T1000 (cell line): ENCODE results near the gene AMBRA1.

Experiments used
- DNase-seq: peaks from one replicate; lab custom pipeline; 2025; ENCODE audit warnings: mixed read lengths; lab: John Stamatoyannopoulos, UW

AMBRA1 gene

DNA sequence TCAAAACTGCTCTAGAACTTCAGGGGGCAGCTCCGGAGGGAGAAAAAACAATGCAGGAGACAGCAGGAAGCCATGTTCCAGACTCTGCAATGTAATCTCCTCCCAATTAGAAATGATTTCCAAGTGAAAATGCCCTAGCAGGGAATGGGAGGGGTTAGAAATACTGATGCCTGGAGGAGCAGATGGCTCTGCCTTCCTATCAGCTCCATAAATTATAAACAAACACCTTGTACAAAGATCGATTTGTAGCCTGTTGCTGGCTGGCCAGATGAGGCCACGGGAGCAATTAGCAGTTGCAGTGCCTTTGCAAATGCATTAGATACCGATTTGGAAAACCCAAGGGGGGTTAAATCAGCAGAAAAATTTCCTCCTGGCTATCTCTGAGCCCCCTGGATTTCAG lies 155.6 kb downstream of the AMBRA1 start:
- DNase-seq, result no peak

DNA sequence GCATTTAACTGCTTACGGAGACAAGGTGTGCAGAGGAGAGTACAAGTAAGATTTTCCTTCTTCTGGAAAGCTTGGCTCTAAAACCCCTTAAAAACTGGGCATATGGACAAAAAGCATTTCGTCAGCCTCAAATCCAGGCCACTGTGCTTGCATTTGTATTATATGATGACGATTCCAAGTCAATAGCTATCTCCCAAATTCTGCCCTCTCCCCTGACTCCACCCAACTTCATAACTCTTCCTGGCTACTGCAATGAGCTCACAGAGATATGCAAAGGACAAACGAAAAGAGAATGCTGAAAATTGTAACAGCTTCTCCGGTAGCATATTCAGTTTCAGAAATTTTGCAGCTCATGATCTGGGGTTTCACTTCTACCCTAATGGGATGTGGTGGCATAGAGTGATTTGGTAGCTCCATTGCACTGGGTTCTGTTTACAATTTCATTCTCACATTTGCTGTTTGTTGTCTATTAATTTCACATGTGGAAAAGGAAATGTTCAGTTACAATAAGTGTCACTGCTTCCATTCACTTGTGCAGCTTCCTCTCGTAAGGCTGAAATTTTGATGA lies 156.6 kb downstream of the AMBRA1 start:
- DNase-seq, result no peak

DNA sequence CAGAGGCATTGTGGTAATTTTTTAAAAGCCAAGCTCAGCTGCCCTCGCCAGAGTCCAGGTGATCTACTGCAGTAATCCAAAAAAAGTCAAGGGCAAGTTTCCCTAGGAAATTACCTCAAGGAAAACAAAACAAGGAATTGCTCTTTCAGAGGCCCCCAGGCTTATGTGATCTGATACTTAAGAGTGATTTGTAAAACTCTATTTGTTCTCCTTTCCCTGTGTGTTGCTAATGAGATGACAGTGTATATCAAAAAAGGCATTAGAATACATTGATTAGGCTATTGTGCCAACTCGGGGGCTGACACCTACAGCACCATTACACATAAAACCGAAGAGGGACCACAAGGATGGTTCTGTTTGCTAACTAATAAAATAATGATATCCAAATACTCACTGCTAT lies 157.7 kb downstream of the AMBRA1 start:
- DNase-seq, result no peak

DNA sequence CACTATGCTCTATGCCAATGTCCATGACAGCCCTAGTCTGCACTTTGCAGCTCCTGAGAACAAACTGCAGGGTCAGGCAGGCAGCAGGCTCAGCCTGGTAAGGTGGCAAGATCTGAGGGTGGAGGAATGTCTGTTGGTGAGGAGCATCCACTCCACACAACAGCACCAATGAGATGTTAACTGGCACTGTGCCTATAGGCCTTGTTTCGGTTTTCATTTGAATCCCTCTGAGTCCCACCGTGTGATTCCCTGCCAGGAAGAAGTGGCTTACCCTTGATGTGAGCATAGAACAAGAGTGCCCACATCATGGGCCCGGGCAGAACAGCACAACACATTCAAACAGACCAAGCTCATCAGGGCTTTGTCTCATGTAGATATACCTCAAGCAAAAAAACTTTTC lies 158.1 kb downstream of the AMBRA1 start:
- no peak for DNase-seq

DNA sequence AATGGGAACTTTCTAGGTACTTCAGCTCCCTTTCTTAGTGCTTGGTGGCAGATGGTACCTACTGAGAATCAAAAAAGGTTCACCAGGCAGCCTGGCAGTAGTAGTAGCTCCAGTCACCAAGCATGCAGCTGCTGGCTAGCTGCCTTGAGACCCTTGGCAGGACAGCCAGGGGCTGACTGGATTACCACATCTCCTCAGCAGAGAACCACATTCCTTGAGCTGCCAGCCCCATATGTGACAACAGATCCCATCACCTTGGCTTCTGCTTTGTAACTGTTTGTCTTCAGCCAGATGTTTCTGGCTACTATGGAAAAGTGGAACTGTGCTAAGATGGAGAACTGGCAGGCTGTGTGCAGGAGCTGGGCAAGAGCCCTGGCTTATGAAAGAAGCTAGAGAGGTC lies 162.6 kb downstream of the AMBRA1 start:
- DNase-seq, result no peak

DNA sequence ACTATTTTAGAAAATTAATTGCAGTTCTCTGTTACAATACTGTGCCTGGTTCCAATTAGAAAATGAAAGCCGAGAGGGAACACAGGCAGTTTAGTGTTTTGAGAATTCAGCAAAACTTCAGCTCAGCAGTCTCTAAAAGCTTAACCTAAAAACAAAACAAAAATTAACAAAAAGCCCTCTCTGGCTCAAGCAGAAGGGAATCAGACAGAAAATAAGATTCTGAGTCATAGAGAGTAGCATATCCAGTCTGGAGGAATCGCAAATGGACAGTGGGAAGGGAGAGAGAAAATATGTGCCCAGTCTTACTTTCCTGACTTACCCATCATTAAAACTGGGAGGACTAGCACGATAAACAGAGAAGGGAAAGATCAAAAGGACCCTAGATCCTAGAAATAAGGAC lies 164.1 kb downstream of the AMBRA1 start:
- DNase-seq, result no peak

DNA sequence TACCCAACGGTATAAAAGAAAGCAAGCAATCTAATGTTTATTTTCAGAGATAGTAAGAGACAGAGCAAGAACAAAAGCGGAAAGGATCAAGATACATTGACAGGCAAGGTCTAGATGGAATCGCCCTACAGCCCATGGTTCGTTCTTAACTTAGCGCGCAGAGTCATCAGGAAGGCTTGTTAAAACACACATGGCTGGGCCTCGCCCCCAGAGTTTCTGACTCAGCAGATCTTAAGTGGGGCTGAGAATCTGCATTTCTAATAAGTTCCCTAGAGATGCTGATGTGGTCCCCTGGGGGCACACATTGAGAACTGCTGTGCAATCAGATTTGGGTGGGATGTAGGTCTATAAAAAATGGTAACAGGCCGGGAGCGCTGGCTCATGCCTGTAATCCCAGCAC lies 166.5 kb downstream of the AMBRA1 start:
- DNase-seq, result no peak

DNA sequence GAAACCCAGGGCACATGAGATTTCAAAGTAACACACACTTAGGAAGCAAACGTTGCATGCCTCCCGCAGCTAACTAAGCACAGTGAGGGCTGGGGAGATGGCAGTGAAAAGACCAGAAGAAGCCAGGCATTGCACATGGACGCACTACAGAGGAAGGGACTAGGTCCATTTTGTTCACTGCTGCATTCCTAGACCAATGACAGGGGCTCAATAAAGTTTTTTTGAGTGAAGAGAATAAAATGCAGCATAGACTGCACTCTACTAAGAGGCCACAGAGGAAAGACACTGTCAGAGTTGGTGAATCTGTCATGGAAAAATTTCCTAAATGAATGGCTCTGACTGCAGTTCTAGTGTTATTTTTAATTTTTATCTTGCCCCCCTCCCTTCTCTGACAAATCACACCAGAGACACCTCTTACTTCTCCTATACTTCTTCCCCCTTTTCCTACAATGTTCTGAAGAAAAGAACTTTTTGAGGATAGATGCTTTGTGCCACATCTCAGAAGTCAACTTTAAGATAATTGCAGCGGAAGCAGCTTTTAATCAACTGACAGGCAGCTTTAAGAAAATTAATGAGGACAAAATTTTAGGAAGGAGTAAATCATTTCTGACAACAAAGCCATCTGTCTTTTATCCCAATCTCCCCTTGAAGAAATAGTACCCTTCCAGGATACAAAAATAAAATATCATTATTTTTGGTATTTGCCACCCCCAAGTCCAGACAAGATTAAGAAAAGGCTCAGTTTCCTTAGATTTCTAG lies 167.4 kb downstream of the AMBRA1 start:
- DNase-seq, result no peak

DNA sequence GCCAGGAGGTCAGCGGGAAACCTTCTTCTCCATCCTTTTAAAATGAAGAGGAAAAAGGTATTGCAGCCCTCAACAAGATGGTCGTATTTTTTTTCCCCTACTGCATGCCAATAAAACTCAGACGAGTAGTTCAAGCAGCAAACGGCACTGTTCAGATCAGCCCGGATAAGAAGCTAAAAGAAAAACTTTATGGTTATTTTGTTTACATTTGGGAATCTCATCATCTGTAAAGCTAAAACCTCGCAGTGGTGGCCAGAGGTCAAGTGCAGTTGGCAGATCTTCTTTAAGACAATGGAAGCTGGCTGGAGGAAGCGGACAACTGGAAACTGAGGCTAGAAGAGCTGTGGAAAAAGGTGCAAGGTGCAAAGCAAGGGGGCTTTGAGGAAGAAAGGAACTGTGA lies 171.2 kb downstream of the AMBRA1 start:
- no peak for DNase-seq

DNA sequence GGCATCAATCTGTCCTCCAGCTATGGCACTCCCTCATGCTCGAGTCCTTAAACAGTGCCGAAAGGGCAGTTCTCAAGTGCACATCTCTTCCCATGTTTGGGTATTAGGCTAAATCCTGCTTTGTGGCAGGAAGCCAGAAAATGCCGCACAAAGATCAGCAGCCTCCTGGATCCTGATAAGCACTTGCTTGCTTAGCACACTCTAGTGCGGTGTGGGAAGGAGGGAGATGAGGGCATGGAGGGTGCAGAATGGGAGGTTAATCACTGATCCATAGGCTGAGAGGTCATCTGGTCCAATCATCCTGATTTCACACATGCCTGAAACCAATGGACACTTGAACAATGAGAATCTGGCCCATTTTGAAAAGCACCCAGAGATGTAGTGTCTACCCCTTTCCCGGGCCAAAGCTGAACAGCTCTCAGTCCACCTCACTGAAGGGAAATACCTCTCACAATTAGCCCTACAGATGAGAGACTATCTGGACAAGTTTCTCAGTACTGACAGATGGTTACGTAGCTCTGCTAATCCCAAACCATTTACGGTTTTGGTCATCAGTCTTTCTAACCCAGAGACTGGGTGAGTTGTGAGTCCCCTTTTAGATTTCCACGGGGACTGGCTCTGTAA lies 172.5 kb downstream of the AMBRA1 start:
- DNase-seq, result no peak

DNA sequence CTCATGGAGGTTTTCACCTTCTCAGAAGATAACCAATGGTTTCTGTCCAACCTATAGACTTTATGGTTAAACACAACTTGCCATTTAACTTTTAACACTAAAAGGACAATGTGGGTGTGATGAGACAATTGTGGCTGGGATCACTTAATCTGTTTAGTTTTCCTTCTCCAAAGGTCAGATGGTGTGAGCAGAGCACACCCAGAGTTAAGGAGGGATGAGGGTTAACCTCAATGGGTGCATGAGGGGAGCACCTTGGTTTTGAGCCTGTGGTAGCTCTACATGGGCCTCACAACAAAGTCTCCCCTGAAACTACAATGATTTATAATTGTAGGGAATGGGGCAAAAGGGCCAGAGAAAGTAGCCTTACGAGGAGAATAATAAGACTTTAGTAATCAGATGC lies 173.3 kb downstream of the AMBRA1 start:
- no peak for DNase-seq

DNA sequence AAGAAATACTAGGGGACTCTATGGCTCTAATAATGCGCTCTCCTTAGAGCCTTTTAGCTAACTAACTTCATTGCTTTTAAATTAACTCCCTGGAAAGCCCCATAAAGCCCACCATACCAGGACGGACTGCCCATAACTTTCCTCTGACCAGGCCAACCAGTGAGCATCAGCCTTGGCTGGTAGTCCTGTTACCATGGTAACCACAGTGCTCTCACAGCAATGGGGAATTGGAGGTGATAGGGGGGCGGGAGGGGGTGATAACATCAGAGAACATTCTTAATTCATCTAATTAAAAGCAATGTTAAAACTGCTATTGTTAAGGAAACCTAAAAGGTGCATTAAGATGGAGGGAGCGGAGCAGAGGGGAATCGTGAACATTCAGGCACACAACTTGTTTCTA lies 175.1 kb downstream of the AMBRA1 start:
- no peak for DNase-seq

DNA sequence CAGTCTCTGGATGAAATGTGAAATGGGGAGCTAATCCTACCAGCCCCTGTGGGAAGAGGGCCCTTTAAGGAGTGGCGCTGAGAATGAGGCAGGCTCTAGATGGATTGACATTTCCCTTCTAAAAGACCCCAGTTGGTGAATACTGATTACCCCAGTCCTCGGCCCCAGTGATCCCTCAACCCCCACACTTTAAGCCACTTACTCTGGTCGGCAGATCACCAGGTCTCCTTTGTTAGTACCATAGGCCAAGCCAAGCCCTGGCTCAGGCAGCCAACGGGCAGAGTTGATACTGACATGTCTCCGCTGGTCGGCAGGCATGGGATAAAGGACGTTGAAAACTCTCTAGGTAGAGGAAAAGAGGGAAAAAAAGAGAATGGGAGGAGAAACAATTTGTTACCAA lies 176.1 kb downstream of the AMBRA1 start:
- DNase-seq, result no peak

DNA sequence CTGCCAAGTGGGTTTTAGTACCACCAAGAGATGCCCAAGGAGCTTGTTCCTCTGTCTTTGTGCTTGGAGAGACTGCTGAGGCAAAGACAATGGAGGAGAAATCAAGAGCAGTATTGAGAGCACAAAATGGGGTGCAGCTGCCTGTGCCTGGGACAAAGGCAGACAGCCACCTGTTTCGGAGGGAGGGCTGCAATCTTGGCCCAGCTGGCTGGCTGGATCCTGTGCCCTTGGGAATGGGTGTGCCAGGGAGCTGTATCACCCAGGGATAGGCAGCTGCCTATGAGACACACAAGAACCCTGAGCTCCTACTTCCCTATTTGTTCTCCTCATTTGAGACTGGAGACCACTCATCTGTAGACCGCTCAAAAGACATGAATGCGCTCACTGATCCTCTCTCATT lies 178.9 kb downstream of the AMBRA1 start:
- no peak for DNase-seq

DNA sequence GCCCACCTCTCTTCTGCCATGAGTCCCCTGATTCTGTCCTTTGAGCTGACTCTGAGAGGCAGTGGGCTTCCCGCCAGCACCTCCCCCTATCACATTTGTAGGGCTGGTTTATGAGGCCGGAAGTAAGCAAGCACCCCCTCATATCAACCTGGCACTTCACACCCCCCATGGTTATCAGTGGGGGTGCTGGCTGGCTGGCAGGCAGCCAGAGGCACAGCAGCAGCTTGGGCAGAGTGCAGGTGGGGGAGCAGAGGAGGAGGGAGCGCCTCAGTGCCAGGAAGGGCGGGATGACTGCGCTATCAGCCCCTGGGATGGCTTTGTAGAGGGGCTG lies 179.4 kb downstream of the AMBRA1 start:
- no peak for DNase-seq

DNA sequence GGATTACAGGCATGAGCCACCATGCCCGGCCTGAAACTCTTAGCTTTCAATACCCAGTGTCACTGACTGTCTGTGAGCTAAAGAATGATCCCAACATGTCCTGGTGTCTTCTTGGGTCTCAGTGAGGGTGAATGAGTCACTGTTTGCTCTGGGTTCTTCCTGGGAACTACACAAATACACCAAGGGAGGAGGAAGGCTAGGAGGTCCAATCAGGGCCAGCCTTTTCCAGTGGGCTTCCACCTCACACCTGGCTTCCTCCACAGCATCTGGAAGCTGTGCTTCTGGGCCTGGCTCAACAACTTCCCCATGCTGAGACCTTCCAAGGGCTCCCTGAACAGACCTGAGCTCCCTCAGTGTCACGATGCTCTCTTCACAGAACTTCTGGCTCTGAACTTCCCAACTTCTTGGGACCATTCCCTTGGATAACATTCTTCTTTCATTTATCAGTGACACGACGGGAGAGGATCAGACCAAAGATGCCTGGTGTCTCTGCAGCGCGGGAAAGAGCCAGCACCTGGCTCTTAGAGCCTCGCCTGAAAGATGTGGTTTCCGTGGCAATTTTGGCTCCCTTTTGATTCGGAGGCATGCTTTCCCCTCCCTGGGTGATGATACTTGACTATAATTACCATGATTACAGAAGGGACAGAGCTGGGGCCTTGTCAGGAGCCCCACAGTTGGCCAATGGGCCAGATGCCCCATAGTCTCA lies 179.9 kb downstream of the AMBRA1 start:
- DNase-seq, result no peak

DNA sequence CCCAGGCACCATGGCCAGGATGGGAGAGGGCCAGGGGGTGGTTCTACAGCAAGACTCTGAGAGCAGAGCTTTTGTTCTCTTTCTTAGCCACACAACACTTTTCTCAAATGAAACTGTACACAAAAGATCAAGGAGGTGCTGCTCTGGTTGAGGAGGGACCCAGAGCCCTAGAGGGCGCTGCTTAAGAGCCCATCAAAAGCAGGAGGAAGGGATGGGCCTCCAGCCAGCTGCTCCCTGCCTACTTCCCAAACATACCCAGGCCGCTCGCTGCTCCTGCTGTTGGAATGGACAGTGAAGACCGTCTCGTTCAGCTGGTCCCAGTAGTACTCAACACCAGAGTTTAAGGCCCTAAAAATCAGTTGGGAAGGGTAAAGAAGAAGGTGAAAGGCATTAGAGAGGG lies 183.8 kb downstream of the AMBRA1 start:
- DNase-seq, result no peak

DNA sequence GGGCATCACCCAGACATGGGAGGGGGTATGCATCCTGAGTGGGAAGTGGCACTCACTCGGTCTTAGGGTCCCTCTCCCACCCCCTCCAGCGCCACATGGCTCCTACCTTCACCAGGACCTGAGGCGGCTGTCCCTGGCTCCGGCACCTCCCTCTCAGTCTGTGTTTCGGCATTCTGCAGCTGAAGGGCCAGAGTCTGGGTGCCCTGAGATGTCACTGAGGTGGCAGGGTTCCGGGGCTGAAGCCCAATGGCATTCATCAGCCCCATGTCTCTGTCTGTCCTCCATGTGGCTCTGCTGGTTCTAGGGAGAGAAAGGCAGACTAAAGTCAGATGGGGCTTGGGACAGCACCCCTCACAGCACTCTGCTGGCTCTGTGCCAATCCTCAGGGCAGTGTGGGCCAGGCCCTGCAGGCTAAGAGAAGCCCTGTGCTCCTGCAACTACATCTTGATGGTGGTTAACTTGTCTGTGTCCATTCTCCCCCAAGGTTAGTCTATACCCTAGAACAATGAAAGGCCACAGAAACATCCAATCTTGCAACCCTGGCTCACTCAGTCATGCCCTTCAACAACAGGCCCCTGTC lies 185.3 kb downstream of the AMBRA1 start:
- no peak for DNase-seq

DNA sequence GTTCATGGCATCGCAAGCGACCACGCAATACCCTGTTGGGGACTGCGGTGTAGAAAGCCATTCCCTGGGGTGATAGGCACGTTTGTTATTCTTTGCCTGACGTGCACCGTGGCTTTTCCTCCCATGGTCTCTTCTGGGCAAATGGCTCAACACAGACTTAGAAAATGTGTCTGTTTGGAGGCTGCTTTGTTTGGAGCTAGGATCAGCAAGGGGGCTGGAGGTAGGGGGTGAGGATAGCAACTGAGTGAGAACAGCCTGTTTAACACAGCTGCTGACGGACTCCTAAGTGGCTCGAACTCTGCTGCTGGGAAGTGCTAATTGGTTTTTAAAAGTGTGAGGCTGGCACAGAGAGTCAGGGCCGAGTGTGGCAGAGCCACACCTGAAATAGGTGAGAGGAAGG lies 186.2 kb downstream of the AMBRA1 start:
- no peak for DNase-seq

DNA sequence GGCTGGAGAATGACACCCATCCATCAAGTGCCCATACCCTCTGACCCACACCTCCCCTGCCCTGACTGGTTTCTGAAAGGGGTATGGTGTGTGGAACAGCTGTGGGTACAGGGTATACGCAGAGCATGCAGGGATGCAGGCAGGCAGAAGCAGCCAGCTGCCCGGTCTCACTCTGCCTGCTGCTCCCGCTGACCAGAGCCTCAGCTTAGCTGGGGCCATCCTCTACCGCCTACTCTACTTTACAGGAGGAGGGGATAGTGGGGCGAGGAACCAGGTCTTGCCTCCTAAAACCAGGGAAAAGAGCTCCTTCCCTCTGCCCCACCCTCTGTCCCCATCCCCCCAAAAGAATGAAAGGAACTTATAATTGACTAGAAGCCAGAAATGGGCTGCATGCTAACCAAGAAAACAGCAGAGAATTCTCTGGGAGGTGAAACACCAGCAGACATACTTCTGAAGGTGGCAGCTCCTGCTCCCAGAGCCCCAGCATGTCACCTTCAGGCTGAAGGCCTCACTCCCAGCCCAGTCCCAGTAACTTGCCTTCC lies 189.3 kb downstream of the AMBRA1 start:
- DNase-seq, result no peak

DNA sequence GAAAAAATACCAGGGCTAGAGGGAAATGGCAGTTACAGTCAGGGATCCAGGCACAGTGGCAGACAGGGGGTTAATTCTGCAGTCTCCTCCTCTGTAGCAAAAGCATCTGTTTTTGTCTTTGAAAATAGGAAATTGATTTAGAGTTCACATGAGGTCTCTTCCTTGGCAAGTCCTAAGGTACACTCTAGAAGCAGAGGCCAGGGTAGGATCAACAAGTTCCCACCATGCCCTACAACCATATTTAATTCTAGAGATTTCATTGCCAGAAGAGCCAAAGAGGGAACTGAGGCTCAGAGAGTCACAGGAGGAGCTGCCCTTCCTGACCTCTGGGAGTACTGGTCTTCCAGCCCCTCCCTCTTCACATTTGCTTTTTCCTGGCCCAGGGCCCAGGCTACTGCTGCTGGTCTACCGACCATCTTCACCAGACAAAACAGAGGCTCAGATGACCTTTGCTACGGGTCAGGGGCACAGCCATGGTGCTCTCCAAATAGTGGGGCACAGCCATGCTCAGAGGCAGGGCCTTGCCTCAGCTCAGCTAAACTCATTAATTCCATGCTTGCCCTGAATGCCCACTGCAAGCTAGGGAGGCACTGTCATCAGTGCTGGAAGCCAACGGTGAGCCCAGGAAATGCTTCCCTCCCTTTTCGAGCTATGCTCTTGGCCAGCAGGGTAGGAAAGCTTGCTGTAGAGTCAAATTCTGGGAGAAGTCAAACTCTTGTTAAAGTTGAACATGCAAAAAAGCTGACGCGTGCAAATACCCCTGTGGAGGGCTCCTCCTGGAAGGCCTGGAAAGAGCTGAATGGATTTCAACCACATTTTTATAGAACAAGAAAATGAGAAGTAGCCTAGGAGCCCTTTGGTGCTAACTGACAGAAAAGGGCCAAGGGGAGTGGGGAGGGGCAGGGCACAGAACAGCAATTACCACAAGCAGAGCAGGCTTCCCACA lies 190.6 kb downstream of the AMBRA1 start:
- no peak for DNase-seq
